Measurements from ENCODE around the gene ACTG1. TPM values are rescaled to one million over a fixed set of nuclear protein-coding genes. Genes with fewer than 3 reads are reported as not detected.
A peak's percentile ranks its signal among the peaks of the same experiment; 100 is the strongest.

ACTG1 gene
- 3,444 and 5,949 TPM in 2 replicates for total RNA-seq

GRCh38 chr17:81512562-81513371, at the start of gene ACTG1:
TSS of gene ACTG1 (minus strand) at chr17:81512799. CDS start at chr17:81512354, 445 bp downstream.
- DNase-seq (ENCODE audit: low read depth in 2 of 2) = peak; percentile 94 to 96

- DNase-seq (ENCODE audit: low read depth in 2 of 2) = peak in 1 of 2 donors; percentile 68
Observed at GRCh38 chr17:81561494-81561885, 48.9 kb upstream of the ACTG1 start.

DNA sequence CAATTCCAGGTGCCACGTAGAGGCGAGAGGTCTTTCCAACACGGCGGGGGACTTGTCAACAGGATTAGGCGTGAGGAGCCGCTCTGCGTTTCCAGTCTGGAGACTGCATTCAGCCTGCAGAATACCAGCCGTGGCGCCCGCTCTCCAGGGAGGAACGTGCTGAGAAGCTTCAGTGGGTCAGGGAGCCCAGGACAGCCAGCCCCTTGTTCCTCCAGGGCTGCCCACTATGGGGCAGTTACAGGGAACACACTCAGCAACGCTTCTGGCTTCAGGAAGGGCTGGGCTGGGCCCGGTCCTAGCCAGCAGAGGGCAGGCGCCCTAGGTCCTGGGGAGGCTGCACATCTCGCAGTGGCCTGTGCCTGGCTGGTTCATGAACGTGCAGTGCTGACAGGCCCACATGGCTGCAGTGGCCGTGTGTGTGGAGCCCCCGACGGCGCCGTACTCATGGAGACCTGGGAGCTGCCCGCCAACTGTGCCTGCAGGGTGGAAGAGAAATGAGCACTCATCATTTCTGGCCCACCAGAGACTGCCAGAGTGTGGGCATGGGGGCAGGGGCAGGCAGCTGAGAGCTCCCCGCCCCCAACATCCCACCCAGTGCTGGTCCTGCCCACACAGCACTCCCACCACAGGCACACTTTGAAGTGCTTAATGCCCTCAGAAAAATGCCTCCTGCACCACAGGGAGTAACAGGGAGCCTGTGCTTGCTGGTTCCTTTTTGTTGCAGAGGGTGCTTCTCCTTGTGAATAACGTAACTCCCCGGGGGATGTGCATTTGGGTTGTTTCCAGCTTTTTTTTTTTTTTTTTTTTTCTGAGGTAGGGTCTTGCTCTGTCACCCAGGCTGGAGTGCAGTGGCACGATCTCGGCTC, 46.6 kb upstream of the ACTG1 start:
- peak; percentile 36 to 45 for DNase-seq (ENCODE audit: low read depth in 2 of 2)

DNA sequence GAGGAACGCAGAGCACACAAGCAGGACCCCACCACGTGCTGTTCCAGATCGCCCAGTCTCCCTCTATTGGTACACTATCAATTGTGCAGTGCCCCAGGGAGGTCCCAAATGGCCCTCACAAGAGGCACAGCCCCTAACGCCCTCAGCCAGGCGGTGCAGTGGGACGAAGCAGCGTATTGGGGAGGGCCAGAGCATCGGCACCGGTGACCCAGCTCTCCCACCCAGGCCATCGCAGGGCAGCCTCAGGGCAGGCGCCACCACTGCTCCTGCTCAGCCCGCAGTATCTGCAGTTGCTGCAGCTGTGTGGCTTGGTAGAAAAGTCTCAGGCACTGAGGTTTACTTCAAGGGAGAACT, 45.5 kb upstream of the ACTG1 start:
- no peak for DNase-seq (ENCODE audit: low read depth in 2 of 2)

GRCh38 chr17:81557276-81558114, 44.9 kb upstream of the ACTG1 start:
- DNase-seq (ENCODE audit: low read depth in 2 of 2) = peak in 1 of 2 donors; percentile 74

GRCh38 chr17:81556863-81557262, 44.3 kb upstream of the ACTG1 start:
- DNase-seq (ENCODE audit: low read depth in 2 of 2) = no peak

DNA sequence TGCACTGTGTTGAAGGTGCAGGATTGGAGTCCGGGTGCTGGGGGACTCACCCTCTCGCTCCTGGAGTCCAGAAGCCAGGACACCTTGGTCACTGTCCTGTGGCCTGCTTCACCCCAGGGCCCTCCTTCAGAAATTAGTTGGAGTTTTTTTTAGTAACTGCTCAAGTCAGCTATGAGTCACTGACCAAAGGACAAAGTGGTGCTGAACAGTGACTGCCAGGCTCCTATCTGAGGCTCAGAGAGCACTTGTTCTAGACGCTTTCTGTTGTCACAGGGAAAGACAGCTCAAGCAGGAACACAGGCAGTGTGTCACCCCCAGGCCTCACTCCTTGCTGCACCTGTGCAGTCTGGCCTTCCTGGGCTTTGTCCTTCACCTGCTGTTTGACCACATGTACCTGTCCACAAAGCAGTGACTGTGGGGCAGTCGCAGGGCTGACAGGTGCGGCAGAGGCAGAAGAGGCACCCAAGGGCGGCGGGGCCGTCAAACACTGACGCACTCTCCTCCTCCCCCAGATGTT, 43.6 kb upstream of the ACTG1 start:
- DNase-seq (ENCODE audit: low read depth in 2 of 2) = peak in 1 of 2 donors; percentile 39

DNA sequence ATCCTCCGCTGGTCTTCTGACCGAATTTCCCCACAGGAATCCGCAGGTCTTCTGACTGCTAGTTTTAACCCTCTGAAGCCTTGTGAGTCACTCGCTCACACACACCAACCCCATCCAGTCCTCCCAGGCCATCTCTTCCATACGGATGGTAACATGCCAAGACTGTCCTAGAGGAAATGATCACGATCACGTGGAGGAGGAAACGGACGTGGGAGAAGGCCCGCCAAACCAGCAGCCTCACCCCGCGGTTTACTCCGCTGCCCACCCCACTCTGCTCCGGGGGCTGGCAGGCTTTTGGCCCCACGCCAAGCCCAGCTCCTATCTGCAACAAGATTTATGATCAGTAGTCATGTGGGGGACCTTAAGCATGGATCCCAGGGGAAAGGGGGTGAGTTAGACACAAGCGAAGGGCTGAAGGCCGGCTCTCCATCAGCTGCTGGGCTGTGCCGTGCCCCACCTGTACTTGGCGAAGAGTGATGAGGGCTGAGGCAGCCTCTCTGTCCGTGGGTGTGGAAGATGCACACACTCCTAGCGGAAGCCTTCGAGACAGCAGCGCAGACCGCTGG, 41.1 kb upstream of the ACTG1 start:
- peak; percentile 73 to 95 for DNase-seq (ENCODE audit: low read depth in 2 of 2)

- peak in 1 of 2 donors; percentile 78 for DNase-seq (ENCODE audit: low read depth in 2 of 2)
Observed at GRCh38 chr17:81553018-81553615, 40.5 kb upstream of the ACTG1 start.

GRCh38 chr17:81552244-81553017, 39.8 kb upstream of the ACTG1 start, which contains the start of gene FAAP100:
TSS of gene FAAP100 (minus strand) at chr17:81552353. CDS start at chr17:81552330, 23 bp downstream.
- DNase-seq (ENCODE audit: low read depth in 2 of 2) = peak; percentile 85 to 88

DNA sequence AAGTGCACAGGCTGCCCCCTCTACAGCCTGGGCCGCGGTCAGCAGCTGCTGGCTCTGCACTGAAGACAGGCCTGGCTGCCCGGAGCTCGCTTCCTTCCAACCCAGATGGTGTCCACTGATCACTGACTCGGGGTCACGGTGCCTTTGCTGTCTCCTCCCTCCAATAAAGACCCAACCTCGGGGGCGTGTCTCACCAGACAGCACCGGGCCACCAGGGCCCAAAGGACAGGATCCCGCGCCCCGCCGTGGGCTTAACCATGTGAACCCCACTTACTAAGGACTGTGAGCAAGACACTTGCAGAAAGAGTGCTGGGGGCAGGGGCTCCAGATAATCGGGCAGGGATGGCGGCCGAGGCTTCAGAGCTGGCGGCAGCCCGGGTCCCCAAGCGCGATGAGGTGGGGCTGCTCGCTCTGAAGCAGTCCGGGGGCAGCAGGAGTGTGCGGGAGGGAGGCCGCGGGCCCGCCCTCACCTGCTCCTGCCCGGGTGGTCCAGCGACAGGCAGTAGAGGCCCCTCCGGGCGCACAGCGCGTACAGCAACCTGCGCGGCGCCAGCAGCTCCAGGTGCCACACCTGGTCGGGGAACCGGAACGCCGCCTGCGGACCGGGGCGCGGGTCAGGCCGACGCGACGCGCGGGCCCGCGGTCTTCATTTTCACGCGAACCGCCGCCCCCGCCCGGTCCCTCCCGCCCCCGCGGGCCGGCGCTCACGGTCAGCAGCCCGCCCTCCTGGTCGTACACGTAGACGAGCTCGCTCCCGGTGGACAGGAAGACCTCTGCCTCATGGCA, 39.1 kb upstream of the ACTG1 start:
- peak; percentile 64 to 72 for DNase-seq (ENCODE audit: low read depth in 2 of 2)

DNA sequence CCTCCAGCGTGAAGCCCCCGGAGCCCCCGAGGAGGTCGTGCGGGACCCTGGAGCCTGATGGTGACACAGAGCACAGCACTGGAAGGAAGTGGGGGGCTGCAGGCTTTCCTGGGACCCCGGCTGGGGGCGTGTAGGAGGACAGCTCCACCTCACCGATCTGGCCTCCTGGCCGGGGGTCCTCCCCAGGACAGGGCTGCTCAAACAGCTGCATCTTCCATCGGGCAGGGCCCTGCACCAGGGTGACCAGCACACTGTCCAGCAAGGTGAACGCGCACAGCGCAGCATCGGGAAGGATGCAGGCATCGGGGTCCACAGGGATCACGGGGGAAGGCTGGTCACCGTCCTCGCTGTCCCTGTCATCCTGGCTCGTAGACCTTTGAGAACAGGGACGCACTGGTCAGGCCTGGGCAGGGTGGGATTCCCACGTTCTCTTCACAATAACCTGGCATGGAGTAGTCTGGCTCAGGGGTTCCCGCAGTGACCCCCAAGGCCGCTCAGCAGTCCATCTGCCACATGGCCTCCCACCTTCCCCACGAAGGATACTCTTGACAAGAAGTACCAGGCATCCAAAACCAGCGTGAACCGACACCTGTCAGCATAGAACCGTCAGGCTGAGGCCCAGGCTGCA, 38.3 kb upstream of the ACTG1 start:
- DNase-seq (ENCODE audit: low read depth in 2 of 2) = no peak

DNA sequence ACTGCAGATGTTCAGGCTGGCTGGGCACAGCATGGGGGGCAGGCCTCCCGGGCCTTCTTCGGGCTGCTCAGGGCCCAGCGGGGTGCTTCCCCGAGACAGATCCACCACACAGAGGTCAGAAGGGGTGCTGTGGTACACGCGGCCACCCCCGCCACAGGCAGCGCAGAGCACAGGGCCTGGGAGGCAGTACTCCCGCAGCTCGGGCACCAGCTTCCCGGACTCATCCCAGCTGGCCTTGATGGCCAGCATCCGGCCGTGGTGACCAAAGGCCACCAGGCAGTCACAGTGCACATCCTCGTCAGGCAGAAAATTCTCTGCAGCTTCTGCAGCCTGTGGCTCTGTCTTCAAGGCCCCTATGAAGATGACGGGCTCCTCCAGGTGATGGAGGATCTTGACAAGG, 37.7 kb upstream of the ACTG1 start:
- no peak for DNase-seq (ENCODE audit: low read depth in 2 of 2)

GRCh38 chr17:81549826-81550225, 37.2 kb upstream of the ACTG1 start:
- DNase-seq (ENCODE audit: low read depth in 2 of 2) = no peak

- peak; percentile 27 to 35 for DNase-seq (ENCODE audit: low read depth in 2 of 2)
Observed at GRCh38 chr17:81549031-81549557, 36.5 kb upstream of the ACTG1 start.

- no peak for DNase-seq (ENCODE audit: low read depth in 2 of 2)
Observed at GRCh38 chr17:81547614-81547982, 35.0 kb upstream of the ACTG1 start.

DNA sequence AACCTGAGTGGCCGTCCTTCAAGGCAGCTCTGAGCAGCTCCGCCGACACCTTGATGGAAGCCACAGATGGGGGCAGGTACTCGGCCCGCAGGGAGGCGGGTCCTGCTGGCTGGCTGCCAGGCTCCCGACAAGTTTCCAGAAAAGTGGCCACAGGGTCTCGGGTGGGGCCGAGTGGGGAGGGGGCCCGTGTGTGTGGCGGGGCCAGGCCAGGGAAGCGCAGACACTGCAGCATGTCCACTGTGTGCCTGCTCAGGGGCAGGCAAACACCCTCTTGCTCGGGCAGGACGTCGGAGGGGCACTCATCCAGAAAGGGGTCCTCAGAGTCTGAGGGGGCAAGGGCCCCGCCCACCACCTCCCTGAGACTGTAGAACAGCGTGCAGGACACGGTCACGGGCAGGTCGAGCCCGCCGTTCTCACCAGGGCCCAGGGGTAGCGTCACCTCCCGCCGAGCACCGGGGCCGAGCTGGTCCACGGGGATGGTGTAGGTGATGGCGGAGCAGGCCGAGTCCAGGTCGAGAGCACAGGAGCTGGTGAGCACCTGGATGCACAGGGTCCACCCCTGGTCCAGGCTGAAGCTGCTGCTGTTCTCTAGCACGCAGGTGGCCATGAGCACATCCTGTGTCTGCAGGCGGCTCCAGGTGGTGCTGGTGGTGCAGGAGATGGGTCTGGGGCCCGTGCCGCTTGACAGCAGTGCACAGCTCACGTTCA, 34.5 kb upstream of the ACTG1 start:
- no peak for DNase-seq (ENCODE audit: low read depth in 2 of 2)

Measured in lung microvascular endothelial cell (primary cell).